HG03520 (cell line): ENCODE results near the gene MCM8.

Experiments used
- ATAC-seq: cut with Tn5 transposase; IDR thresholded peaks from one replicate; pipeline ENCODE4 v1.9.1; 2021; ENCODE audit warnings: mild to moderate bottlenecking, moderate library complexity; ENCODE audit not compliant: unreplicated experiment

The MCM8 gene

DNA sequence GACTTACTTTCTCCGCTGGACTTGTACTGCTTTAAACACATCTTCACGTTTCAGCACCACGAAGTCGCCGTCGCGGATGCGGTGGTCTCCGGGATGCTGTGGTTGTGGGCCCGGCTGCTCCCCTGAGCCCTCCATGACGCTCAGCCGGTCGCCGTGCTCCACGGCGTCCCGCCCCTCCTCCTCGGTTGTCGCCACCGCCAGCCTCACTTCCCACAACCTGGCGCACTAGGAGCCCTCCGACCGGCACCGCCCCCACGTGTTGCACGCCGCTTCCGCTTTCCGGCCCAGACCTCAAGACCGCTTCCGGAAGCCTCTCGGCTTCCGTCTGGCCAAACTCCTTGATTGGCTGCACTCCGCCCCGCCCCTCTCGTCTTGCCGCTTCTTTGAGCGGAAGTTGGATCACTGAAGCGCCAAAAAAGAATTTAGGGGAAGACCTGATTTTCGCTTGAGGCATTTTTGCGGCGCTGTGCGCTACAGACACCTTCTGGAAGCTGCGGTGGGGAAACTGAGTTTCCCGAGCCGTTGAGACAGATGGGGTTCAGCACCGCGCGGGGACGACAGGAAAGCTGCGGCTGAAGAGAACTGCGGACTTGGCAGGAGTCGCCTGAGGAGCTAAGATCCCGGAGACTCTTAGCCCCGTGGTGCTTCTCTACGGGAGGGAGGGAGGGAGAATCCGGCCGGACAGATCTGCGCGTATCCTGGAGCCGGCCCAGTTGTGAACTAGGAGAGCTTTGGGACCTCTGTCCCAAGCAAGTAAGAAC is at the start of gene MCM8, which contains the start of gene TRMT6:
Gene MCM8, plus strand, starts transcription at position 382 of the 761 bp plus-strand sequence. CDS start 1,364 bp downstream, outside the sequence.
Gene TRMT6, minus strand, starts transcription at position 263 of the 761 bp plus-strand sequence. Its CDS starts 128 bp downstream, at position 135.
- peak; percentile 98 for ATAC-seq

DNA sequence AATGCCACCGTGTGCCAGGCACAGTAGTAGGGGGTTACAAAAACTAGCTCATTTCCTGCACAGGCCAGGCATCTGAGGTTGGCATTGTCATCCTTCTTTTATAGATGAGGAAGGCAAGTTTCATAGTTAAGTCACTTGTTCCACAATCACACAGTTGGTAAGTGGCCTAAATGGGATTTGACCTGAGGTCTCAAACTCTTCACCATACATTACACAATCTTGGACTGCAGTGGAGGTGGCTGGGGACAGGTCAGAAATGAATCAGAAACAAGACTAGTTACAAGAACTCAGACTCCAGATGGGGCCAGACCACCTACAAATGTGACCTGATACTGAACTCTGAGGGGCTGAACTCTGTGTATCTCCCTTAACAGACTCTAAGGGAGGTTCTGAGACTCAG is 49.5 kb upstream of the MCM8 start:
- no peak for ATAC-seq

- ATAC-seq: no peak
Observed at GRCh38 chr20:5908981-5909380, 41.5 kb upstream of the MCM8 start.

DNA sequence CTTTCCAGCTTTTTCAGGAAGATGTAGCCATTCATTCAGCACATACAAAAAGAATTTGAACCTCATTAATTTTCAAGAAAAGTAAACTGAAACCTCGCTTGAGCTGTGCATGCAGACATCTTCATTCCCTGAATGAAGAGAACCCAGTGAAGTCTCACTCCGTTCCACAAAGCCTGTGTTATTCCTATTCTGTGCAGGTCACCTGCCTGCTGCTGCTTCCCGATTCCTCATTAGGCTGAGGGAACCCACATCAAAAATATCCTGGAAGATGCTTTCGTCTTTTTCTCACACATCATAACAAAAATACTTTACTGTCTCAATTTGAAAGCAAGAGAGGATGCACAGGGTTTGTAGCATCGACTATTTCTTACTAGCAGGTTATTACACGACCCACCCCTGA is 40.3 kb upstream of the MCM8 start:
- no peak for ATAC-seq

DNA sequence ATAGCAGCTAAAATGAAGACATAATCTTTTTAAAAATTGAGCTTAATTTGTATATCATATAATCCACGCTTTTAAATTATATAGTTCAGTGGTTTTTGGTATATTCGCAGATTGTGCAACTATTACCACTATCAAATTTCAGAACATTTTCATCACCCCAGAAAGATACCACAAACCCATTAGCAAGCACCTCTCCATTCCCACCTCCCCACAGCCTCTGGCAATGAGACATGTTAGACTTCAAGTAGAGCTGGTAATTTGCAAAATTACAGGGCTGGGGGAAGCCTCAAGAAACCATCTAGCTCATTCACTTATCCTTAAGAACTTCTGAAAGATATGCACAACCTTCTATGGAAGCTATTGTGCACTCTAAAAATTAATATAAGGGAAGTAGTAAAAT is 37.3 kb upstream of the MCM8 start:
- ATAC-seq: no peak

DNA sequence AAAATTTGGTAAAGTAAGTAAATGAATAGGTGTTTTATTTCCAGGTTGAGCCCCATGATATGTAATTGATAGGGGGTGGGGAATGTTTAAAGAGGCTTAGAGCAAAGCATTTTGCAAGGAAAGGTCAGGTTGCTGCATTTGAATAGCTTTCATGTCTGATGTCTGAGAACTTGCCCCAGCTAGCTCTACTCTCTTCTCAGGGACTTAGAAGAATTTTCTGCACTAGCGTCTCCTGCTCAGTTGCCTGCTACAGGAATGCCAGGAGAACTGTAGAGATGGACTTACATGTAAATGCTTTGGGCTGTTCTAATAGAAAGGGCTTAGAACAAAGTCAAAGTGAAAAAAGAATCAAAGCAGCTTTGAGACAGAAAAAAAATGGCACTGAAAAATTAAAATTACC is 35.6 kb upstream of the MCM8 start:
- ATAC-seq: no peak

- ATAC-seq: no peak
Observed at GRCh38 chr20:5918856-5919625, 31.4 kb upstream of the MCM8 start.

DNA sequence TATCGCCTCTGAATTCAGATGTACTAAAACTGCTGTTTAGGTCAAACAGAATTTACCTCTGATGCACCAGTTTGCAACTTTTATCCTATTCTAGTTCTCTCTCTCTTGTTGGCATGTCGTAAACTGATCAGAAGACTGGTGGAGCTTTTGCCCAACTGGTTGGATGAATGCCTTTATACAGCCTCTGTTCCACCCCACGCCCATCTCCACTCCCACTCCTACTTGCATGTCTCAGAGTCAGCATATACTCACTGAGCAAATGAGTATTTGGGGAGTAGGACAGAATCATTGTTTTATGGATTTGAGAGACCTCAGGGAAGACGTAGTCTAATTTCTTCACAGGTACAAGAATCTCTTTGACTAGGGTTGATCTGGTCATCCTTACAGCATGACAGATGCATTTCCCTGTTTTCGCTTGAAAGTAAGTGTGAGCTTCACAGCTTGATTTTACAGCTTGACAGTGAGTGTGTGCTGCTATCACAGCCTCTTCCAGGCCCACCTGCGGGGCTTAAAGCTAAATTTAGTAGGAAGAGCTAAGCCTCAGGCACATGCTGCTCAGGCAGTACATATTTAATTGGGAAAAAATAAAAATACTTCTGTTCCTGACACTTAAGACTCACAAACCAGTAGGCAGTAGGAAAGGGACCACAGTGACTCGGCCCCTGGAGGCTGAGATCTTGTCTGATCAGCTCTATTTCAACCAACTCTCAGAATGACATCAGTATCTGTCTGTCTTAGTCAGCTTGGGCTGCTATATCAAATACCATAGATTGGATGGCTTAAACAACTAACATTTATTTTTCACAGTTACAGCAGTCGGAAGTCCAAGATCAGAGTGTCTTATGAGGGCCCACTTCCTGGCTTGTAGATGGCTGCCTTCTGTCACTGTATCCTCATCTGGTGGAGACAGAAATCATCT is 30.6 kb upstream of the MCM8 start:
- no peak for ATAC-seq

GRCh38 chr20:5920581-5920980 is 29.9 kb upstream of the MCM8 start:
- ATAC-seq: no peak

DNA sequence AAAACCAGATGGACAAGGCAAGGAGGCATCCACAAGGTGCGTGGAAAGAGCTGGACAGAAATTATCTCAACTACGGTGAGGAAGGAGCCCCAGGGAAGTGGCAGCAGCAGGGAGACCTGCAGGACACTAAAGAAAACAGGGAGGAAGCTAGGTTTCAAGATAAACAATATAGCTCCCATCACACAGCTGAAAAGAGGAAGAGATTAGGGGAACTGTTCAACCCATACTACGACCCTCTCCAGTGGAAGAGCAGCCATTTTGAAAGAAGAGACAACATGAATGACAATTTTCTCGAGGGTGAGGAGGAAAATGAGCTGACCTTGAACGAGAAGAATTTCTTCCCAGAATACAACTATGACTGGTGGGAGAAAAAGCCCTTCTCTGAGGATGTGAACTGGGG is 27.0 kb upstream of the MCM8 start:
- no peak for ATAC-seq

DNA sequence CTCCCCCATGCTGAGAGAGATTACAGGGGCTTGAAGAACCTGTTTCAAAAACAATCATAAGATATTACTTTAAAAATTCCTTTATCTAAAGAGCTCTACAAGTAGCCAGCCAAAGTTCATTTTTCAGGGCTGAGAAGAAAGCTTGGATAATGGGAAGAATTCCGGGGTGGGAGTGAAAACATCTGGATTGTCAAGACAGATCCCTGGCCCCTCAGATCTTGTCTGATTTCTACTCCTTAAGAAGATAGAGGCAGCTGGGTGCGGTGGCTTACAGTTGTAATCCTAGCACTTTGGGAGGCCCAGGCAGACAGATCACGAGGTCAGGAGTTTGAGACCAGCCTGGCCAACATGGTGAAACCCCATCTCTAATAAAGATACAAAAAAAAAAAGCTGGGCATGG is 24.9 kb upstream of the MCM8 start:
- ATAC-seq: no peak

- ATAC-seq: no peak
Observed at GRCh38 chr20:5927749-5928462, 22.5 kb upstream of the MCM8 start.

- ATAC-seq: no peak
Observed at GRCh38 chr20:5928836-5929715, 21.4 kb upstream of the MCM8 start.

- no peak for ATAC-seq
Observed at GRCh38 chr20:5931411-5931810, 19.0 kb upstream of the MCM8 start.

DNA sequence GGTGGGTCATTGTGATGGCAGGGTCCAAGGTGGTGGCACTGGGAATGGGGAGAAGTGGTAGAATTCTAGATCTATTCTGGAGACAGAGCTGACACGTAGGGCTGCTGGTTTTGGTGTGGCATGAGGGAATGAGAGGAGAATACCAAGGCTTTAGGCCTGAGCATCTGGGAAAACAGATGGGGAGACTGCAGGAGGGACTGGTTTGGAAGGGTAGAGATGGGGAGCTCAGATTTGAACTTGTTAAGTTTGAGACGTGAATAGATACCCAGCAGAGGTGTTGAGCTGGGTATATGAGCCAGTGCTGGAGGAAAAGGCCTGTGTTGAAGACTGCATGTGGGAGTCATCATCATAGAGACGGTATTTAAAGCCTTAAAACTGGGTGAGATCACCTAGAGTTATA is 17.7 kb upstream of the MCM8 start:
- ATAC-seq: no peak

- ATAC-seq: no peak
Observed at GRCh38 chr20:5933802-5934436, 16.5 kb upstream of the MCM8 start.

- ATAC-seq: no peak
Observed at GRCh38 chr20:5935384-5935783, 15.1 kb upstream of the MCM8 start.

DNA sequence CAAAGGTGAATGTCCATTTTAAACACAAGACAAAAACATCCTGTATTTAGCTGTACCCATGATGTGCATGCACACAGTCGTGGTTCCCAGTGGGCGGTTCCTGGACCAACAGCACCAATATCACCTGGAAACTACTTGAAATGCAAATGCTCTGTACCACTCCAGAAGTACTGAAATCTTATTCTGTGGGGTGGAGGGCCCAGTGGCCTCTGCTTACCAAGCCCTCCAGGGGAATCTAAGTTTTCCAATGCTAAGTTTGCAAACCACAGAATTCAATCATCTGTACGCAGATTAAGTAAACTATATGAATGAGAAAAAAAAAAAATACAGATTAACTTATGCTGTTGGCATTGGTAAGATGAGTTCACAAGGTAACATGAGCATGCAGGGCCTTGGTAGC is 14.2 kb upstream of the MCM8 start:
- ATAC-seq: no peak

- ATAC-seq: no peak
Observed at GRCh38 chr20:5938456-5939029, 11.9 kb upstream of the MCM8 start.
